Stimulated activated memory B cell treated with anti-CD40 and anti-IgM and Interleukin-4, amounts not matched to agents 10 μg/mL and 1 μg/mL and 100 μg/mL, for 72 hours (primary cell): ENCODE data around the gene HSPA6.
"Not testable (repeated sequence)": the region's sequence is repeated elsewhere in the genome, so short reads cannot be mapped to it uniquely, and the experiment has no call there.

Experiments
- ATAC-seq: fragments of 150-1000 bp; cut with Tn5 transposase; 2 replicates; pipeline ENCODE4 v1.10.0; 2021
- H3K27ac Mint-ChIP-seq: one replicate; pipeline ENCODE4 v1.8.0; 2022; ENCODE audit warnings: mild to moderate bottlenecking, mixed read lengths
- H3K27me3 Mint-ChIP-seq: one replicate; pipeline ENCODE4 v1.8.0; 2022; ENCODE audit warnings: mixed read lengths
- H3K36me3 Mint-ChIP-seq: one replicate; pipeline ENCODE4 v1.8.0; 2022; ENCODE audit warnings: mixed read lengths
- H3K4me1 Mint-ChIP-seq: one replicate; pipeline ENCODE4 v1.8.0; 2022; ENCODE audit warnings: mixed read lengths
- H3K4me3 Mint-ChIP-seq: one replicate; pipeline ENCODE4 v1.8.0; 2022; ENCODE audit warnings: mild to moderate bottlenecking, moderate library complexity, mixed read lengths
- H3K9me3 Mint-ChIP-seq: one replicate; pipeline ENCODE4 v1.8.0; 2022; ENCODE audit warnings: mixed read lengths

The HSPA6 gene

DNA sequence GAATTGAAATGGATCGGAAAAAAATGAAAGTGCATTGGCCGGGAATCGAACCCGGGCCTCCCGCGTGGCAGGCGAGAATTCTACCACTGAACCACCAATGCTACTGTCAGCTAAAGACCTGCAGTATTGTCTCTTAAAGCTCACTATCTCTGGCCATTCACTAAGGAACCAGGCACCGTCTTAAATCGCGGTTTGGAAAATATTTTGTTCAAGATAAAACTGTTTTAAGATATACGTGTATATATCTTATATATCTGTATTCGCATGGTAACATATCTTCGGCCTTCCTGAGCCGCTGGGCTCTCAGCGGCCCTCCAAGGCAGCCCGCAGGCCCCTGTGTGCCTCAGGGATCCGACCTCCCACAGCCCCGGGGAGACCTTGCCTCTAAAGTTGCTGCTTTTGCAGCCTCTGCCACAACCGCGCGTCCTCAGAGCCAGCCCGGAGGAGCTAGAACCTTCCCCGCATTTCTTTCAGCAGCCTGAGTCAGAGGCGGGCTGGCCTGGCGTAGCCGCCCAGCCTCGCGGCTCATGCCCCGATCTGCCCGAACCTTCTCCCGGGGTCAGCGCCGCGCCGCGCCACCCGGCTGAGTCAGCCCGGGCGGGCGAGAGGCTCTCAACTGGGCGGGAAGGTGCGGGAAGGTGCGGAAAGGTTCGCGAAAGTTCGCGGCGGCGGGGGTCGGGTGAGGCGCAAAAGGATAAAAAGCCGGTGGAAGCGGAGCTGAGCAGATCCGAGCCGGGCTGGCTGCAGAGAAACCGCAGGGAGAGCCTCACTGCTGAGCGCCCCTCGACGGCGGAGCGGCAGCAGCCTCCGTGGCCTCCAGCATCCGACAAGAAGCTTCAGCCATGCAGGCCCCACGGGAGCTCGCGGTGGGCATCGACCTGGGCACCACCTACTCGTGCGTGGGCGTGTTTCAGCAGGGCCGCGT, at the start of gene HSPA6:
HSPA6 (plus strand) TSS at position 724 of the 925 bp plus-strand sequence; CDS start at position 843, 119 bp downstream.
- Mint-ChIP-seq H3K27ac (peak within 1 kb of the TSS; percentile 82), H3K4me3 (peak within 1 kb of the TSS; percentile 83)
- H3K36me3 Mint-ChIP-seq, H3K4me1 Mint-ChIP-seq, H3K9me3 Mint-ChIP-seq, H3K27me3 Mint-ChIP-seq: not testable (repeated sequence)
- ATAC-seq = peak; percentile 84

DNA sequence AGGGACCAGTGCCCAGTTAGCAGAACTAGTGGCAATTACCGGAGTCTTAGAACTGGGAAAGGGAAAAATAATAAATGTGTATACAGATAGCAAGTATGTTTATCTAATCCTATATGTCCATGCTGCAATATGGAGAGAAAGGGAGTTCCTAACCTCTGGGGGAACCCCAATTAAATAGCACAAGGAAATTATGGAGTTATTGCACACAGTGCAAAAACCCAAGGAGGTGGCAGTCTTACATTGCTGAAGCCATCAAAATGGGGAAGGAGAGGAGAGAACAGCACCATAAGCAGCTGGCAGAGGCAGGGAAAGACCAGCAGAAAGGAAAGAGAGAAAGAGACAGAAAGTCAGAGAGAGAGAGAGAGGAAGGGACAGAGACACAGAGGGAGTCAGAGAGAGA, 46.6 kb upstream of the HSPA6 start:
- H3K36me3 Mint-ChIP-seq, ATAC-seq, H3K4me1 Mint-ChIP-seq, H3K9me3 Mint-ChIP-seq, H3K27ac Mint-ChIP-seq, H3K4me3 Mint-ChIP-seq: not testable (repeated sequence)
- H3K27me3 Mint-ChIP-seq = peaks cover 22% of the 10 kb centered on the region

DNA sequence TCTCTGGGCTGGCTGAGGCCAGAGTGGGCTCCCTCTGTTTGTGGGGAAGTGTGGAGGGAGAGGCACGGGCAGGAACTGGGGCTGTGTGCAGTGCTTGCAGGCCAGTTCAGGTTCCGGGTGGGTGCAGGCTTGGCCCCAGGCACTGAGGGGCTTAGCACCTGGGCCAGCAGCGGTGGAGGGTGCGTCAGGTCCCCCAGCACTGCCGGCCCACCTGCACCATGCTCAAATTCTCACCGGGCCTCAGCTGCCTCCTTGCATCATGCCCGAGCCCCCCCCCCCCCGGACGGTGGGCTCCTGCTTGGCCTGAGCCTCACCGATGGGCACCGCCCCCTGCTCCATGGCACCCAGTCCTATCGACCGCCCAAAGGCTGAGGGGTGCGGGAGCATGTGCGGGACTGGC, 45.4 kb upstream of the HSPA6 start:
- Mint-ChIP-seq H3K27me3 (peaks cover 9% of the 10 kb centered on the region), H3K36me3 (no peaks in the 10 kb centered on the region), H3K27ac (no peak overlapping the region)

GRCh38 chr1:161480381-161481035, 43.8 kb upstream of the HSPA6 start:
- H3K27me3 Mint-ChIP-seq = no peaks in the 10 kb centered on the region
- H3K27ac Mint-ChIP-seq = no peak overlapping the region
- H3K4me1 Mint-ChIP-seq = no peaks in the 10 kb centered on the region
- ATAC-seq = no peak
- no peaks in the 10 kb centered on the region for H3K36me3 Mint-ChIP-seq
- H3K9me3 Mint-ChIP-seq = no peaks in the 10 kb centered on the region
- no peak overlapping the region for H3K4me3 Mint-ChIP-seq

More for the DNA sequence above, 45.4 kb upstream of the HSPA6 start:
- Mint-ChIP-seq H3K9me3 (no peaks in the 10 kb centered on the region), H3K4me3 (no peak overlapping the region), H3K4me1 (no peaks in the 10 kb centered on the region)
- ATAC-seq = no peak

DNA sequence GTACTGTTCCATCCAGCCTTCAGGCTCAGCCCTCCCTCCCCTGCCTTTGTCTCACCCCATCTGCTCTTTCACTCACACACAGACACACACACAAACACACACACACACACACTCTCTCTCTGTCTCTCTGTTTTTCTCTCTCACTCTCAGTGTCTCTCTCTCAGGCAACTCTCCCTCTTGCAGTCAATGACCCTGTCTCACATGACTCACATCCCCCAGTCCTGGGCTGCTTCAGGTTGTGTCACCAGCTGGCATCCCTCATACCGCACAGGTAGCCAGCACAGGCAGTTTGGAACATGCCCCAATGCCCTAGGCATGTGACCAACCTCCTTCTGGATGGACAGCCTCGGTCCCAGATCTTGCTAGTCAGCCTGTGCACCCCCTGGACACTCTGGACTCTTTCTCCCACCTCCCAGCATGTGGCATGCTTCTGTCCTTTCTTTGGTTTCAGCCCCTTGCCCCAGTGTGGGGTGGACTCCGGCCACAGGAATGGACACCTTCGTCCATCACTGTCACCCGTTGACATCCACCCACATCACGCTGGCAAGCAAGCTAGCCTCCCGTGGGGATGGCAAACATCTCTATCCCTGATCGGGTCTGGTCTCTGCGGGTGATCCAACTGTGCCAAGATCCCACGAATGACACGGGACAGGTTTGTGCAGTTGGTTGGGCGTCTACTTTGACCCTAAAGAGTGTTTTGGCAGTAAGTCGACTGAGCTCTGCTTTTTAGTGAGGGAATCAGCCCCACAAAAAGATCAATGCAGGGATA, 42.5 kb upstream of the HSPA6 start:
- Mint-ChIP-seq H3K4me3 (no peak overlapping the region), H3K4me1 (no peaks in the 10 kb centered on the region), H3K36me3 (no peaks in the 10 kb centered on the region), H3K27me3 (no peaks in the 10 kb centered on the region), H3K27ac (no peak overlapping the region), H3K9me3 (no peaks in the 10 kb centered on the region)
- no peak for ATAC-seq

GRCh38 chr1:161482610-161483009, 41.7 kb upstream of the HSPA6 start:
- no peaks in the 10 kb centered on the region for H3K9me3 Mint-ChIP-seq
- no peaks in the 10 kb centered on the region for H3K27me3 Mint-ChIP-seq
- H3K36me3 Mint-ChIP-seq = no peaks in the 10 kb centered on the region
- no peak overlapping the region for H3K27ac Mint-ChIP-seq
- no peaks in the 10 kb centered on the region for H3K4me1 Mint-ChIP-seq
- ATAC-seq = no peak
- H3K4me3 Mint-ChIP-seq = no peak overlapping the region

- Mint-ChIP-seq H3K9me3 (no peaks in the 10 kb centered on the region), H3K4me3 (no peak overlapping the region), H3K27ac (no peak overlapping the region), H3K4me1 (no peaks in the 10 kb centered on the region), H3K27me3 (no peaks in the 10 kb centered on the region), H3K36me3 (no peaks in the 10 kb centered on the region)
- no peak for ATAC-seq
Measured at GRCh38 chr1:161483361-161483760, 41.0 kb upstream of the HSPA6 start.

GRCh38 chr1:161484613-161485012, 39.7 kb upstream of the HSPA6 start:
- no peaks in the 10 kb centered on the region for H3K27me3 Mint-ChIP-seq
- no peaks in the 10 kb centered on the region for H3K9me3 Mint-ChIP-seq
- no peak overlapping the region for H3K4me3 Mint-ChIP-seq
- ATAC-seq = peak; percentile 47
- H3K4me1 Mint-ChIP-seq = no peaks in the 10 kb centered on the region
- H3K36me3 Mint-ChIP-seq = no peaks in the 10 kb centered on the region
- H3K27ac Mint-ChIP-seq = no peak overlapping the region

GRCh38 chr1:161486806-161487741, 37.3 kb upstream of the HSPA6 start:
- Mint-ChIP-seq H3K4me3 (no peak overlapping the region), H3K27ac (no peak overlapping the region), H3K4me1 (peaks cover 8% of the 10 kb centered on the region), H3K9me3 (no peaks in the 10 kb centered on the region), H3K36me3 (no peaks in the 10 kb centered on the region), H3K27me3 (peaks cover 11% of the 10 kb centered on the region)
- peak; percentile 76 for ATAC-seq

GRCh38 chr1:161491472-161491871, 32.9 kb upstream of the HSPA6 start:
- Mint-ChIP-seq H3K9me3 (no peaks in the 10 kb centered on the region), H3K27me3 (peaks cover 27% of the 10 kb centered on the region), H3K36me3 (no peaks in the 10 kb centered on the region), H3K27ac (no peak overlapping the region), H3K4me3 (no peak overlapping the region), H3K4me1 (peaks cover 14% of the 10 kb centered on the region)
- peak; percentile 36 for ATAC-seq

- Mint-ChIP-seq H3K27me3 (peaks cover 27% of the 10 kb centered on the region), H3K9me3 (no peaks in the 10 kb centered on the region), H3K36me3 (no peaks in the 10 kb centered on the region), H3K4me3 (no peak overlapping the region), H3K4me1 (peaks cover 14% of the 10 kb centered on the region), H3K27ac (no peak overlapping the region)
- ATAC-seq = no peak
Measured at GRCh38 chr1:161492827-161493226, 31.5 kb upstream of the HSPA6 start.

GRCh38 chr1:161494091-161494735, 30.1 kb upstream of the HSPA6 start:
- peaks cover 27% of the 10 kb centered on the region for H3K27me3 Mint-ChIP-seq
- no peaks in the 10 kb centered on the region for H3K9me3 Mint-ChIP-seq
- H3K4me3 Mint-ChIP-seq = no peak overlapping the region
- H3K36me3 Mint-ChIP-seq = no peaks in the 10 kb centered on the region
- no peak overlapping the region for H3K27ac Mint-ChIP-seq
- ATAC-seq = no peak
- peaks cover 21% of the 10 kb centered on the region for H3K4me1 Mint-ChIP-seq

- H3K9me3 Mint-ChIP-seq = no peaks in the 10 kb centered on the region
- H3K27ac Mint-ChIP-seq = no peak overlapping the region
- H3K4me1 Mint-ChIP-seq = peaks cover 31% of the 10 kb centered on the region
- peaks cover 23% of the 10 kb centered on the region for H3K27me3 Mint-ChIP-seq
- no peaks in the 10 kb centered on the region for H3K36me3 Mint-ChIP-seq
- no peak for ATAC-seq
- H3K4me3 Mint-ChIP-seq = no peak overlapping the region
Measured at GRCh38 chr1:161495490-161495889, 28.9 kb upstream of the HSPA6 start.

GRCh38 chr1:161497961-161498360, 26.4 kb upstream of the HSPA6 start:
- Mint-ChIP-seq H3K36me3 (no peaks in the 10 kb centered on the region), H3K4me1 (peaks cover 17% of the 10 kb centered on the region), H3K27me3 (peaks cover 8% of the 10 kb centered on the region), H3K4me3 (no peak overlapping the region), H3K9me3 (no peaks in the 10 kb centered on the region), H3K27ac (no peak overlapping the region)
- no peak for ATAC-seq
